GM18499 (cell line): ENCODE data around the gene UBAC2.
"Not testable (repeated sequence)": the region's sequence is repeated elsewhere in the genome, so short reads cannot be mapped to it uniquely, and the experiment has no call there.

Source experiments
- ATAC-seq: cut with Tn5 transposase; IDR thresholded peaks from one replicate; pipeline ENCODE4 v1.9.1; 2021; ENCODE audit warnings: moderate number of reproducible peaks; ENCODE audit not compliant: insufficient read depth, unreplicated experiment

UBAC2 gene

GRCh38 chr13:99405966-99406365 lies 205.3 kb downstream of the UBAC2 start:
- no peak for ATAC-seq

- ATAC-seq = no peak
Measured at GRCh38 chr13:99406799-99407201, 206.1 kb downstream of the UBAC2 start.

GRCh38 chr13:99407906-99408702 lies 207.4 kb downstream of the UBAC2 start:
- ATAC-seq = no peak

- ATAC-seq = no peak
Measured at GRCh38 chr13:99408703-99409000, 208.0 kb downstream of the UBAC2 start.

GRCh38 chr13:99409461-99410083 lies 208.9 kb downstream of the UBAC2 start:
- not testable (repeated sequence) for ATAC-seq

- ATAC-seq = not testable (repeated sequence)
Measured at GRCh38 chr13:99410646-99411475, 210.2 kb downstream of the UBAC2 start.

- ATAC-seq = no peak
Measured at GRCh38 chr13:99412856-99413255, 212.2 kb downstream of the UBAC2 start.

- ATAC-seq = no peak
Measured at GRCh38 chr13:99414048-99414995, 213.7 kb downstream of the UBAC2 start.

- ATAC-seq = no peak
Measured at GRCh38 chr13:99415014-99415650, 214.5 kb downstream of the UBAC2 start.

- ATAC-seq = no peak
Measured at GRCh38 chr13:99415851-99416331, 215.2 kb downstream of the UBAC2 start.

- ATAC-seq = no peak
Measured at GRCh38 chr13:99416411-99417121, 215.9 kb downstream of the UBAC2 start.

- ATAC-seq = no peak
Measured at GRCh38 chr13:99417201-99418102, 216.8 kb downstream of the UBAC2 start.

GRCh38 chr13:99418103-99418842 lies 217.6 kb downstream of the UBAC2 start:
- ATAC-seq = no peak

- no peak for ATAC-seq
Measured at GRCh38 chr13:99418843-99419140, 218.1 kb downstream of the UBAC2 start.

- no peak for ATAC-seq
Measured at GRCh38 chr13:99419591-99420243, 219.1 kb downstream of the UBAC2 start.

GRCh38 chr13:99421271-99421670 lies 220.6 kb downstream of the UBAC2 start:
- ATAC-seq = no peak
